ENCODE results near the gene CRYBG2. TPM values are rescaled to one million over a fixed set of nuclear protein-coding genes. Genes with fewer than 3 reads are reported as not detected.

The CRYBG2 gene
- total and polyA plus RNA-seq, 2 of the 13 experiments (the other 11 are each of a cell fraction or from before 2014, with no cell fraction given): 1.3 to 2.9 TPM

DNA sequence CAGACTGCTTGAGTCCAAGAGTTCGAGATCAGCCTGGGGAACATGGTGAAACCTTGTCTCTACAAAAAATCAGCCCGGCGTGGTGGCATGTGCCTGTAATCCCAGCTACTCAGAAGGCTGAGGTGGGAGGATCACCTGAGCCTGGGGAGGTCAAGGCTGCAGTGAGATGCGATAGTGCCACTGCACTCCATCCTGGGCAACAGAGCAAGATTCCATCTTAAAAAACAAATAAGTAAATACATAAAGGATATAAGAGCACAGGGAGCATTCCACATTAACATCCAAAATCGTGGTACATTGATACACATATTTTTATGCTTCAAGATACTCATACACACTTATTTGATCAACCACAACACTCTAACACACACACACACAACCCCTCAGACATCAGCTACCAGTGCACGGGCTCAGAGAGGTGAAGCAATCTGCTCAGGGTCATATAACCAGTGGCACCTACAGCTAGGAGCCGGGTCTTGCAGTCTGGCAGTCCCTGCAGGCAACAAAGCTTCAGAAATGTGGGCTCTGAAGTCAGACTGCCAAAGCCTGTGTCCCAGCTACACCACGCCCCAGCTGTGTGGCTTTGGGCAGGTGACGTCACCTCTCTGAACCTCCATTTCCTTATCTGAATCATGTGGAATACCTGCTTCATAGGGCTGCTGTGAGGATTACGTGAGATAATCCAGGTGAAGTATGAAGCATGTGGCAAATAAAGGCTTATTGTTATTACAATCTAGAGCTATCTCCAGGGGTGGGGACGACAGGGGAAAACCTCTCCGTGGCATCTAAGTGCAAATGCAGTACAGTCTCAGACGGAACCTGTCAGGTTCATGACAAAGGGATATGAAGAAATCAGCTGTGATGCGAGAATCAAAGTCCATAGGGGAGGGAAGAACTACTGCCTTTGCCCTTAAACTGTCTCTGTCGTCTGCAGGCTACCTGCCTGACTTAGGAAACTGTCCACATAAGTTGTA, 4.8 kb upstream of the CRYBG2 start (continued):
- no peak for TF ChIP-seq ZBTB8A (CRISPR knock-in tag; IDR thresholded peaks at IDR 0.05; ENCODE audit: borderline replicate concordance, low read depth)
- no peak for TF ChIP-seq ZNF652 (CRISPR knock-in tag; IDR thresholded peaks at IDR 0.05; ENCODE audit: borderline replicate concordance, low read depth)
- TF ChIP-seq ZBTB4 (CRISPR knock-in tag; IDR thresholded peaks at IDR 0.05; ENCODE audit: borderline replicate concordance): no peak
- TF ChIP-seq FOXO1 (CRISPR knock-in tag; IDR thresholded peaks at IDR 0.05): no peak
- no peak for TF ChIP-seq ARNT (IDR thresholded peaks at IDR 0.05)
- TF ChIP-seq RFX3 (CRISPR knock-in tag; IDR thresholded peaks at IDR 0.05): no peak
- TF ChIP-seq ZNF432 (CRISPR knock-in tag; IDR thresholded peaks at IDR 0.05; ENCODE audit: borderline replicate concordance): no peak
- TF ChIP-seq ZSCAN9 (CRISPR knock-in tag; IDR thresholded peaks at IDR 0.05; ENCODE audit: borderline replicate concordance): no peak
- TF ChIP-seq, protein P1, sequence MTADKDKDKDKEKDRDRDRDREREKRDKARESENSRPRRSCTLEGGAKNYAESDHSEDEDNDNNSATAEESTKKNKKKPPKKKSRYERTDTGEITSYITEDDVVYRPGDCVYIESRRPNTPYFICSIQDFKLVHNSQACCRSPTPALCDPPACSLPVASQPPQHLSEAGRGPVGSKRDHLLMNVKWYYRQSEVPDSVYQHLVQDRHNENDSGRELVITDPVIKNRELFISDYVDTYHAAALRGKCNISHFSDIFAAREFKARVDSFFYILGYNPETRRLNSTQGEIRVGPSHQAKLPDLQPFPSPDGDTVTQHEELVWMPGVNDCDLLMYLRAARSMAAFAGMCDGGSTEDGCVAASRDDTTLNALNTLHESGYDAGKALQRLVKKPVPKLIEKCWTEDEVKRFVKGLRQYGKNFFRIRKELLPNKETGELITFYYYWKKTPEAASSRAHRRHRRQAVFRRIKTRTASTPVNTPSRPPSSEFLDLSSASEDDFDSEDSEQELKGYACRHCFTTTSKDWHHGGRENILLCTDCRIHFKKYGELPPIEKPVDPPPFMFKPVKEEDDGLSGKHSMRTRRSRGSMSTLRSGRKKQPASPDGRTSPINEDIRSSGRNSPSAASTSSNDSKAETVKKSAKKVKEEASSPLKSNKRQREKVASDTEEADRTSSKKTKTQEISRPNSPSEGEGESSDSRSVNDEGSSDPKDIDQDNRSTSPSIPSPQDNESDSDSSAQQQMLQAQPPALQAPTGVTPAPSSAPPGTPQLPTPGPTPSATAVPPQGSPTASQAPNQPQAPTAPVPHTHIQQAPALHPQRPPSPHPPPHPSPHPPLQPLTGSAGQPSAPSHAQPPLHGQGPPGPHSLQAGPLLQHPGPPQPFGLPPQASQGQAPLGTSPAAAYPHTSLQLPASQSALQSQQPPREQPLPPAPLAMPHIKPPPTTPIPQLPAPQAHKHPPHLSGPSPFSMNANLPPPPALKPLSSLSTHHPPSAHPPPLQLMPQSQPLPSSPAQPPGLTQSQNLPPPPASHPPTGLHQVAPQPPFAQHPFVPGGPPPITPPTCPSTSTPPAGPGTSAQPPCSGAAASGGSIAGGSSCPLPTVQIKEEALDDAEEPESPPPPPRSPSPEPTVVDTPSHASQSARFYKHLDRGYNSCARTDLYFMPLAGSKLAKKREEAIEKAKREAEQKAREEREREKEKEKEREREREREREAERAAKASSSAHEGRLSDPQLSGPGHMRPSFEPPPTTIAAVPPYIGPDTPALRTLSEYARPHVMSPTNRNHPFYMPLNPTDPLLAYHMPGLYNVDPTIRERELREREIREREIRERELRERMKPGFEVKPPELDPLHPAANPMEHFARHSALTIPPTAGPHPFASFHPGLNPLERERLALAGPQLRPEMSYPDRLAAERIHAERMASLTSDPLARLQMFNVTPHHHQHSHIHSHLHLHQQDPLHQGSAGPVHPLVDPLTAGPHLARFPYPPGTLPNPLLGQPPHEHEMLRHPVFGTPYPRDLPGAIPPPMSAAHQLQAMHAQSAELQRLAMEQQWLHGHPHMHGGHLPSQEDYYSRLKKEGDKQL (CRISPR knock-in tag; IDR thresholded peaks at IDR 0.05; ENCODE audit: low read depth): no peak
- TF ChIP-seq ZBTB21 (CRISPR knock-in tag; IDR thresholded peaks at IDR 0.05): peak; percentile 88; the same call in 1 of the 2 replicates
- TF ChIP-seq RFX1 (IDR thresholded peaks at IDR 0.05): no peak
- no peak for TF ChIP-seq HNRNPL (IDR thresholded peaks at IDR 0.05; ENCODE audit: low read depth, low read length)
- no peak for TF ChIP-seq IRX3 (CRISPR knock-in tag; IDR thresholded peaks at IDR 0.05; ENCODE audit: borderline replicate concordance, low read depth)
- TF ChIP-seq POLR2AphosphoS5 (IDR thresholded peaks at IDR 0.05; ENCODE audit: low read depth, low read length): no peak
- no peak for TF ChIP-seq YEATS4 (CRISPR knock-in tag; IDR thresholded peaks at IDR 0.05; ENCODE audit: borderline replicate concordance)
- TF ChIP-seq ZNF773 (CRISPR knock-in tag; IDR thresholded peaks at IDR 0.05; ENCODE audit: borderline replicate concordance): no peak
- TF ChIP-seq SRSF9 (IDR thresholded peaks at IDR 0.05; ENCODE audit: borderline replicate concordance, insufficient read depth, low read depth, low read length, poor library complexity, severe bottlenecking): no peak
- no peak for TF ChIP-seq ATF6 (CRISPR knock-in tag; conservative IDR thresholded peaks at IDR 0.05)
- TF ChIP-seq ZNF224 (CRISPR knock-in tag; IDR thresholded peaks at IDR 0.05): no peak
